ENCODE results near the gene PHF14. TPM values are rescaled to one million over a fixed set of nuclear protein-coding genes. Genes with fewer than 3 reads are reported as not detected.

Gene PHF14
- total RNA-seq, 4 donors from 2014 or later = 26.6 to 172 (median 42.9) TPM

GRCh38 chr7:11185179-11185815 is 211.6 kb downstream of the PHF14 start:
- TF ChIP-seq POLR2A (IDR thresholded peaks at IDR 0.05) (no peak), CTCF (IDR thresholded peaks at IDR 0.05) (no peak)
- Histone ChIP-seq H3K27me3 (no peaks in the 10 kb centered on the region), H3K36me3 (no peaks in the 10 kb centered on the region), H3K4me1 (no peaks in the 10 kb centered on the region), H3K9me3 (no peaks in the 10 kb centered on the region), H3K4me3 (no peak overlapping the region), H3K27ac (no peak overlapping the region)
- DNase-seq = no peak

- TF ChIP-seq CTCF (IDR thresholded peaks at IDR 0.05) = no peak
- no peak overlapping the region for H3K27ac ChIP-seq
- no peak for DNase-seq
- no peaks in the 10 kb centered on the region for H3K9me3 ChIP-seq
- H3K4me3 ChIP-seq = no peak overlapping the region
- H3K4me1 ChIP-seq = peaks cover 0 to 7% (median 0%) of the 10 kb centered on the region in 4 donors
- H3K36me3 ChIP-seq = no peaks in the 10 kb centered on the region
- no peaks in the 10 kb centered on the region for H3K27me3 ChIP-seq
Observed at GRCh38 chr7:11188529-11189310, 215.0 kb downstream of the PHF14 start.

GRCh38 chr7:11191081-11191480 is 217.4 kb downstream of the PHF14 start:
- Histone ChIP-seq H3K27ac (no peak overlapping the region), H3K9me3 (no peaks in the 10 kb centered on the region)
- DNase-seq = no peak

GRCh38 chr7:11191574-11192220 is 218.0 kb downstream of the PHF14 start:
- Histone ChIP-seq H3K9me3 (no peaks in the 10 kb centered on the region), H3K4me1 (peaks cover 0 to 7% (median 0%) of the 10 kb centered on the region in 4 donors), H3K27me3 (no peaks in the 10 kb centered on the region), H3K27ac (no peak overlapping the region), H3K36me3 (no peaks in the 10 kb centered on the region), H3K4me3 (no peak overlapping the region)
- no peak for DNase-seq
- TF ChIP-seq CTCF (IDR thresholded peaks at IDR 0.05) (no peak), POLR2A (IDR thresholded peaks at IDR 0.05) (no peak)

More at GRCh38 chr7:11191081-11191480, 217.4 kb downstream of the PHF14 start:
- Histone ChIP-seq H3K36me3 (no peaks in the 10 kb centered on the region), H3K4me1 (peaks cover 0 to 7% (median 0%) of the 10 kb centered on the region in 4 donors), H3K4me3 (no peak overlapping the region), H3K27me3 (no peaks in the 10 kb centered on the region)
- TF ChIP-seq CTCF (IDR thresholded peaks at IDR 0.05) = no peak
- TF ChIP-seq POLR2A (IDR thresholded peaks at IDR 0.05) = no peak

- no peaks in the 10 kb centered on the region for H3K9me3 ChIP-seq
- H3K27ac ChIP-seq = peak overlapping the region in 2 of 4 donors; percentile 26 to 62
- DNase-seq = no peak
- peak overlapping the region in 1 of 4 donors; percentile 28 for H3K4me3 ChIP-seq
- H3K27me3 ChIP-seq = no peaks in the 10 kb centered on the region
- TF ChIP-seq CTCF (IDR thresholded peaks at IDR 0.05) (no peak), POLR2A (IDR thresholded peaks at IDR 0.05) (no peak)
- H3K4me1 ChIP-seq = peaks cover 0 to 7% (median 0%) of the 10 kb centered on the region in 4 donors
- no peaks in the 10 kb centered on the region for H3K36me3 ChIP-seq
Observed at GRCh38 chr7:11192506-11192905, 218.8 kb downstream of the PHF14 start.
